Vagina (tissue), 2 donors: Measurements from ENCODE around the gene PRKAG3.

Source experiments
- POLR2AphosphoS5 ChIP-seq, 2 donors: sonication (generic); formaldehyde crosslinking; IDR thresholded peaks; one replicate each; pipeline ENCODE4 v1.9.0; 2017; ENCODE audit warnings: antibody characterized with exemption in 2 of 2, mild to moderate bottlenecking in 2 of 2, low read depth in 1 of 2; ENCODE audit not compliant: insufficient read depth in 1 of 2
- TF ChIP-seq, protein P1 (sequence below), 3 experiments: fragments of 450-650 bp in 2 of 3; fragments of 200-600 bp in 1 of 3; sonication (generic) in 1 of 3; IDR thresholded peaks; one replicate each; pipeline ENCODE4 v1.5.1; 2017 to 2019; ENCODE audit warnings: antibody characterized with exemption in 3 of 3, mild to moderate bottlenecking in 2 of 3, moderate library complexity in 2 of 3

DNA sequence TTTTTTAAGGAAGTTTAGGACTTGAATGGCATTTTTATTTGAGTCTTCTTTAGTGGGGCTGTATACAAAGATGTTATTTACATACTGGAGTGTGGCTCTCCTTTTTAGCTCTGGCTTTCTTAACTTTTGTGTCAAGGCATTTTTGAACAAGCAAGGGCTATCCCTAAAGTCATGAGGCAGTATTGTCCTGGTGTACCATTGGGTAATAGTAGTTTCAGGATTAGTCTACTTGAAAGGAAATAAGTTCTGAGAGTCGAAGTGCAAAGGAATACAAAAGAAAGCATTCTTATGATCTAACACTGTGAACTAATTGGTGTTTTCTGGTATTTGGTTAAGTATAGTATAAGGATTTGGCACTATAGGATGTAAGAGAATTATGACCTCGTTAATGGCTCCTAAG, 51.6 kb downstream of the PRKAG3 start:
- TF ChIP-seq, protein P1, sequence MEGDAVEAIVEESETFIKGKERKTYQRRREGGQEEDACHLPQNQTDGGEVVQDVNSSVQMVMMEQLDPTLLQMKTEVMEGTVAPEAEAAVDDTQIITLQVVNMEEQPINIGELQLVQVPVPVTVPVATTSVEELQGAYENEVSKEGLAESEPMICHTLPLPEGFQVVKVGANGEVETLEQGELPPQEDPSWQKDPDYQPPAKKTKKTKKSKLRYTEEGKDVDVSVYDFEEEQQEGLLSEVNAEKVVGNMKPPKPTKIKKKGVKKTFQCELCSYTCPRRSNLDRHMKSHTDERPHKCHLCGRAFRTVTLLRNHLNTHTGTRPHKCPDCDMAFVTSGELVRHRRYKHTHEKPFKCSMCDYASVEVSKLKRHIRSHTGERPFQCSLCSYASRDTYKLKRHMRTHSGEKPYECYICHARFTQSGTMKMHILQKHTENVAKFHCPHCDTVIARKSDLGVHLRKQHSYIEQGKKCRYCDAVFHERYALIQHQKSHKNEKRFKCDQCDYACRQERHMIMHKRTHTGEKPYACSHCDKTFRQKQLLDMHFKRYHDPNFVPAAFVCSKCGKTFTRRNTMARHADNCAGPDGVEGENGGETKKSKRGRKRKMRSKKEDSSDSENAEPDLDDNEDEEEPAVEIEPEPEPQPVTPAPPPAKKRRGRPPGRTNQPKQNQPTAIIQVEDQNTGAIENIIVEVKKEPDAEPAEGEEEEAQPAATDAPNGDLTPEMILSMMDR (IDR thresholded peaks at IDR 0.05) = no peak
- TF ChIP-seq POLR2AphosphoS5 (IDR thresholded peaks at IDR 0.05; ENCODE audit: insufficient read depth in 1 of 2, low read depth in 1 of 2) = no peak
